ENCODE measurements around the gene TM4SF1.

DNA sequence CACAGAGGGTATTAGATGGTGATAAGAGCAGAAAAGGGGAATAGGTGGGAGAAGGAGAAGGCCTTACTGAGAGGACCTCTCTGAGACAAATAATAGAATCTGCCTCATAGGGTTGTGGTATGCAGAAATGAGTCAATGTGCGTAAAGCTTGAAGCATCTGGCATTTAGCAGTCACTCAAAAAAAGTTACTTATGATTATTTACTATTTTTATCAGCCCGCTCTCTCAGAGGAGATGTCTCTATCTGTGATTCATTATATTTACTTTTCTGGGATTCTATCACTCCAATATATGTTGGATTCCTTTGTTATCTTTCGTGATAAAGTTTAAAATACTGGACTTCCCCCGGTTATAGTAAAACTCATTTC, 4.6 kb upstream of the TM4SF1 start:
- TF ChIP-seq, protein P1, sequence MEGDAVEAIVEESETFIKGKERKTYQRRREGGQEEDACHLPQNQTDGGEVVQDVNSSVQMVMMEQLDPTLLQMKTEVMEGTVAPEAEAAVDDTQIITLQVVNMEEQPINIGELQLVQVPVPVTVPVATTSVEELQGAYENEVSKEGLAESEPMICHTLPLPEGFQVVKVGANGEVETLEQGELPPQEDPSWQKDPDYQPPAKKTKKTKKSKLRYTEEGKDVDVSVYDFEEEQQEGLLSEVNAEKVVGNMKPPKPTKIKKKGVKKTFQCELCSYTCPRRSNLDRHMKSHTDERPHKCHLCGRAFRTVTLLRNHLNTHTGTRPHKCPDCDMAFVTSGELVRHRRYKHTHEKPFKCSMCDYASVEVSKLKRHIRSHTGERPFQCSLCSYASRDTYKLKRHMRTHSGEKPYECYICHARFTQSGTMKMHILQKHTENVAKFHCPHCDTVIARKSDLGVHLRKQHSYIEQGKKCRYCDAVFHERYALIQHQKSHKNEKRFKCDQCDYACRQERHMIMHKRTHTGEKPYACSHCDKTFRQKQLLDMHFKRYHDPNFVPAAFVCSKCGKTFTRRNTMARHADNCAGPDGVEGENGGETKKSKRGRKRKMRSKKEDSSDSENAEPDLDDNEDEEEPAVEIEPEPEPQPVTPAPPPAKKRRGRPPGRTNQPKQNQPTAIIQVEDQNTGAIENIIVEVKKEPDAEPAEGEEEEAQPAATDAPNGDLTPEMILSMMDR (IDR thresholded peaks at IDR 0.05 in 2 of 3, conservative IDR thresholded peaks at IDR 0.05 in 1 of 3; ENCODE audit: borderline replicate concordance in 1 of 3, insufficient read depth in 1 of 3, low read depth in 2 of 3, low read length in 2 of 3): no peak
- TF ChIP-seq, protein P2, sequence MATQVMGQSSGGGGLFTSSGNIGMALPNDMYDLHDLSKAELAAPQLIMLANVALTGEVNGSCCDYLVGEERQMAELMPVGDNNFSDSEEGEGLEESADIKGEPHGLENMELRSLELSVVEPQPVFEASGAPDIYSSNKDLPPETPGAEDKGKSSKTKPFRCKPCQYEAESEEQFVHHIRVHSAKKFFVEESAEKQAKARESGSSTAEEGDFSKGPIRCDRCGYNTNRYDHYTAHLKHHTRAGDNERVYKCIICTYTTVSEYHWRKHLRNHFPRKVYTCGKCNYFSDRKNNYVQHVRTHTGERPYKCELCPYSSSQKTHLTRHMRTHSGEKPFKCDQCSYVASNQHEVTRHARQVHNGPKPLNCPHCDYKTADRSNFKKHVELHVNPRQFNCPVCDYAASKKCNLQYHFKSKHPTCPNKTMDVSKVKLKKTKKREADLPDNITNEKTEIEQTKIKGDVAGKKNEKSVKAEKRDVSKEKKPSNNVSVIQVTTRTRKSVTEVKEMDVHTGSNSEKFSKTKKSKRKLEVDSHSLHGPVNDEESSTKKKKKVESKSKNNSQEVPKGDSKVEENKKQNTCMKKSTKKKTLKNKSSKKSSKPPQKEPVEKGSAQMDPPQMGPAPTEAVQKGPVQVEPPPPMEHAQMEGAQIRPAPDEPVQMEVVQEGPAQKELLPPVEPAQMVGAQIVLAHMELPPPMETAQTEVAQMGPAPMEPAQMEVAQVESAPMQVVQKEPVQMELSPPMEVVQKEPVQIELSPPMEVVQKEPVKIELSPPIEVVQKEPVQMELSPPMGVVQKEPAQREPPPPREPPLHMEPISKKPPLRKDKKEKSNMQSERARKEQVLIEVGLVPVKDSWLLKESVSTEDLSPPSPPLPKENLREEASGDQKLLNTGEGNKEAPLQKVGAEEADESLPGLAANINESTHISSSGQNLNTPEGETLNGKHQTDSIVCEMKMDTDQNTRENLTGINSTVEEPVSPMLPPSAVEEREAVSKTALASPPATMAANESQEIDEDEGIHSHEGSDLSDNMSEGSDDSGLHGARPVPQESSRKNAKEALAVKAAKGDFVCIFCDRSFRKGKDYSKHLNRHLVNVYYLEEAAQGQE (IDR thresholded peaks at IDR 0.05; ENCODE audit: low read depth): no peak
- TF ChIP-seq POLR2A (IDR thresholded peaks at IDR 0.05; ENCODE audit: borderline replicate concordance, extremely low read depth, insufficient read depth, insufficient read length) (no peak), EZH2 (IDR thresholded peaks at IDR 0.05) (no peak), SP1 (IDR thresholded peaks at IDR 0.05; ENCODE audit: low read depth) (no peak), FOSL1 (IDR thresholded peaks at IDR 0.05; ENCODE audit: low read depth) (no peak), SIN3A (IDR thresholded peaks at IDR 0.05; ENCODE audit: low read depth) (no peak), ZNF274 (IDR thresholded peaks at IDR 0.05; ENCODE audit: low read depth, low read length) (no peak), RAD21 (IDR thresholded peaks at IDR 0.05; ENCODE audit: low read depth) (no peak), ELF1 (IDR thresholded peaks at IDR 0.05; ENCODE audit: borderline replicate concordance, low read depth) (no peak), TCF7L2 (IDR thresholded peaks at IDR 0.05; ENCODE audit: borderline replicate concordance, extremely low read depth, insufficient read depth, insufficient read length) (no peak)
- TF ChIP-seq, protein P3, sequence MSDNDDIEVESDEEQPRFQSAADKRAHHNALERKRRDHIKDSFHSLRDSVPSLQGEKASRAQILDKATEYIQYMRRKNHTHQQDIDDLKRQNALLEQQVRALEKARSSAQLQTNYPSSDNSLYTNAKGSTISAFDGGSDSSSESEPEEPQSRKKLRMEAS (IDR thresholded peaks at IDR 0.05): no peak
- TF ChIP-seq, protein P4, sequence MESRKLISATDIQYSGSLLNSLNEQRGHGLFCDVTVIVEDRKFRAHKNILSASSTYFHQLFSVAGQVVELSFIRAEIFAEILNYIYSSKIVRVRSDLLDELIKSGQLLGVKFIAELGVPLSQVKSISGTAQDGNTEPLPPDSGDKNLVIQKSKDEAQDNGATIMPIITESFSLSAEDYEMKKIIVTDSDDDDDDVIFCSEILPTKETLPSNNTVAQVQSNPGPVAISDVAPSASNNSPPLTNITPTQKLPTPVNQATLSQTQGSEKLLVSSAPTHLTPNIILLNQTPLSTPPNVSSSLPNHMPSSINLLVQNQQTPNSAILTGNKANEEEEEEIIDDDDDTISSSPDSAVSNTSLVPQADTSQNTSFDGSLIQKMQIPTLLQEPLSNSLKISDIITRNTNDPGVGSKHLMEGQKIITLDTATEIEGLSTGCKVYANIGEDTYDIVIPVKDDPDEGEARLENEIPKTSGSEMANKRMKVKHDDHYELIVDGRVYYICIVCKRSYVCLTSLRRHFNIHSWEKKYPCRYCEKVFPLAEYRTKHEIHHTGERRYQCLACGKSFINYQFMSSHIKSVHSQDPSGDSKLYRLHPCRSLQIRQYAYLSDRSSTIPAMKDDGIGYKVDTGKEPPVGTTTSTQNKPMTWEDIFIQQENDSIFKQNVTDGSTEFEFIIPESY (IDR thresholded peaks at IDR 0.05; ENCODE audit: extremely low read depth, insufficient replicate concordance, low read length): no peak
